OCI-LY7 (cell line): ENCODE results near the gene PARG. TPM values are rescaled to one million over a fixed set of nuclear protein-coding genes. Genes with fewer than 3 reads are reported as not detected.

Experiments
- BruUV-seq: library from RNA; stranded (reverse); fragments of 400-500 nt; replicated peaks from 2 replicates; lab custom pipeline; 2021; lab: Mats Ljungman, UMichigan
- CTCF ChIA-PET: fragments of 300-600 bp; sonication (Branson Sonifier 250); formaldehyde crosslinking; loops from one replicate; lab custom pipeline; 2022; ENCODE audit warnings: antibody characterized with exemption; ENCODE audit not compliant: unreplicated experiment; lab: Charles Lee
- POLR2A ChIA-PET: fragments of 300-600 bp; sonication (Branson Sonifier 250); formaldehyde crosslinking; loops from one replicate; lab custom pipeline; 2022; ENCODE audit warnings: antibody characterized with exemption; lab: Charles Lee
- DNase-seq: peaks from one replicate; pipeline ENCODE4 v3.0.0-alpha.2; 2015; ENCODE audit warnings: low spot score
- H2AFZ ChIP-seq: fragments of 200-600 bp; sonication (generic), shearing (Covaris generic); 2 replicates; pipeline ENCODE4 v1.6.1; 2014; ENCODE audit warnings: mild to moderate bottlenecking, antibody characterized with exemption, low read length, moderate library complexity
- H3K27ac ChIP-seq: fragments of 200-600 bp; sonication (generic); 2 replicates; pipeline ENCODE4 v1.5.1; 2014; ENCODE audit warnings: mixed run types, low read depth, mild to moderate bottlenecking, moderate library complexity, low read length, inconsistent platforms; ENCODE audit not compliant: poor library complexity, severe bottlenecking
- H3K36me3 ChIP-seq: fragments of 200-600 bp; sonication (generic); 2 replicates; pipeline ENCODE4 v1.6.1; 2014; ENCODE audit warnings: mild to moderate bottlenecking, antibody characterized with exemption, low read length, moderate library complexity, mixed read lengths; ENCODE audit not compliant: insufficient read depth
- H3K4me1 ChIP-seq: fragments of 200-600 bp; sonication (generic); 2 replicates; pipeline ENCODE4 v1.5.1; 2014; ENCODE audit warnings: mild to moderate bottlenecking, low read length; ENCODE audit not compliant: insufficient read depth, poor library complexity, severe bottlenecking
- H3K4me2 ChIP-seq: fragments of 200-600 bp; sonication (generic); 2 replicates; pipeline ENCODE4 v1.6.1; 2014; ENCODE audit warnings: mild to moderate bottlenecking, low read length
- H3K4me3 ChIP-seq: fragments of 200-600 bp; sonication (generic); 2 replicates; pipeline ENCODE4 v1.5.1; 2014; ENCODE audit warnings: mild to moderate bottlenecking, low read depth, low read length; ENCODE audit not compliant: poor library complexity, severe bottlenecking
- H3K79me2 ChIP-seq: fragments of 200-600 bp; sonication (generic); 2 replicates; pipeline ENCODE4 v1.6.1; 2016; ENCODE audit warnings: low read depth, mild to moderate bottlenecking, low read length, moderate library complexity, mixed read lengths; ENCODE audit not compliant: insufficient read depth
- H3K9me2 ChIP-seq: fragments of 200-600 bp; sonication (generic); 2 replicates; pipeline ENCODE4 v1.6.1; 2016; ENCODE audit warnings: mild to moderate bottlenecking, low read length, mixed read lengths; ENCODE audit not compliant: insufficient read depth
- H3K9me3 ChIP-seq: fragments of 200-600 bp; sonication (generic); 2 replicates; pipeline ENCODE4 v1.6.1; 2014; ENCODE audit warnings: mild to moderate bottlenecking, mixed run types, low read length, mixed read lengths
- H4K20me1 ChIP-seq: fragments of 200-600 bp; sonication (generic); 2 replicates; pipeline ENCODE4 v1.6.1; 2014; ENCODE audit warnings: mild to moderate bottlenecking, antibody characterized with exemption, low read length, moderate library complexity, mixed read lengths; ENCODE audit not compliant: insufficient read depth
- EZH2phosphoT487 ChIP-seq: fragments of 200-600 bp; sonication (generic); IDR thresholded peaks from 2 replicates; pipeline ENCODE4 v1.6.1; 2018; ENCODE audit warnings: low read depth, borderline replicate concordance, mild to moderate bottlenecking, mixed run types, antibody characterized with exemption, low read length, moderate library complexity, mixed read lengths
- intact Hi-C: fragments of 100-400 bp; cut with micrococcal nuclease; formaldehyde crosslinking; loops from one replicate; pipeline ENCODE4 v1.10.0; 2022; ENCODE audit not compliant: unreplicated experiment
- total RNA-seq, 2 experiments: library from RNA; depleted of rRNA in 1 of 2; stranded (reverse); fragments of >200 nt in 1 of 2; shearing (Covaris generic) in 1 of 2; gene quantifications; 2 replicates each; pipeline ENCODE4 v1.2.3, GENCODE V29; 2014 to 2022
- TF ChIP-seq, protein P1 (sequence below): fragments of 200-600 bp; sonication (generic); conservative IDR thresholded peaks from 2 replicates; pipeline ENCODE4 v1.5.1; 2014; ENCODE audit warnings: mild to moderate bottlenecking, antibody characterized with exemption, low read length, moderate library complexity, mixed read lengths

The PARG gene
- total RNA-seq, 2 experiments from 2014 or later: 40.5 to 46.9 TPM

DNA sequence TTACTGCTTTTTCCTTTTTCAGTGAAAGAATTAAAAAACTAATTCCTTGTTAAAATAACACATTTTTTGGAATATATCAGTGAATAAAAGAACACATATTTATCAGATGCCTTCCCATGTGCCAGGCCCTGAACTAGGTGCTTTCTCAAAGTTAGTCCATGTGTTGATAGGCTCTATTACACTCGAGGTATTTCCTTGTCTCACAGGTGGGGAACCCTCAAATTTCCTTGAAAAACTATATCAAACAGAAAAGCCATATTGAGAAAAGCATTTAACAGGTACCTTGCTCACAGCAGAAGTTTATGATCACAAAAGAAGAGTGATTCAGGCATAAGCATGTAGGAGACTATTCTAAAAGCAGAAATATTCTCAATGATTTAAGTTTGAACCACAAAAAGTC is 104.1 kb downstream of the PARG start:
- no peak for DNase-seq
- intact Hi-C loops: no loop called here
- H3K4me2 ChIP-seq: no peak overlapping the region
- no peaks in the 10 kb centered on the region for H3K9me3 ChIP-seq
- BruUV-seq: no TSS peak
- no peak overlapping the region for H2AFZ ChIP-seq
- no peaks in the 10 kb centered on the region for H3K79me2 ChIP-seq
- CTCF ChIA-PET: no interaction called here
- no peak overlapping the region for H3K4me3 ChIP-seq
- POLR2A ChIA-PET: no interaction called here
- no peaks in the 10 kb centered on the region for H4K20me1 ChIP-seq
- TF ChIP-seq EZH2phosphoT487: no peak
- TF ChIP-seq, protein P1, sequence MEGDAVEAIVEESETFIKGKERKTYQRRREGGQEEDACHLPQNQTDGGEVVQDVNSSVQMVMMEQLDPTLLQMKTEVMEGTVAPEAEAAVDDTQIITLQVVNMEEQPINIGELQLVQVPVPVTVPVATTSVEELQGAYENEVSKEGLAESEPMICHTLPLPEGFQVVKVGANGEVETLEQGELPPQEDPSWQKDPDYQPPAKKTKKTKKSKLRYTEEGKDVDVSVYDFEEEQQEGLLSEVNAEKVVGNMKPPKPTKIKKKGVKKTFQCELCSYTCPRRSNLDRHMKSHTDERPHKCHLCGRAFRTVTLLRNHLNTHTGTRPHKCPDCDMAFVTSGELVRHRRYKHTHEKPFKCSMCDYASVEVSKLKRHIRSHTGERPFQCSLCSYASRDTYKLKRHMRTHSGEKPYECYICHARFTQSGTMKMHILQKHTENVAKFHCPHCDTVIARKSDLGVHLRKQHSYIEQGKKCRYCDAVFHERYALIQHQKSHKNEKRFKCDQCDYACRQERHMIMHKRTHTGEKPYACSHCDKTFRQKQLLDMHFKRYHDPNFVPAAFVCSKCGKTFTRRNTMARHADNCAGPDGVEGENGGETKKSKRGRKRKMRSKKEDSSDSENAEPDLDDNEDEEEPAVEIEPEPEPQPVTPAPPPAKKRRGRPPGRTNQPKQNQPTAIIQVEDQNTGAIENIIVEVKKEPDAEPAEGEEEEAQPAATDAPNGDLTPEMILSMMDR: no peak
- no peak overlapping the region for H3K27ac ChIP-seq
- H3K4me1 ChIP-seq: no peaks in the 10 kb centered on the region
- H3K9me2 ChIP-seq: no peaks in the 10 kb centered on the region
- H3K36me3 ChIP-seq: peaks cover 66% of the 10 kb centered on the region

DNA sequence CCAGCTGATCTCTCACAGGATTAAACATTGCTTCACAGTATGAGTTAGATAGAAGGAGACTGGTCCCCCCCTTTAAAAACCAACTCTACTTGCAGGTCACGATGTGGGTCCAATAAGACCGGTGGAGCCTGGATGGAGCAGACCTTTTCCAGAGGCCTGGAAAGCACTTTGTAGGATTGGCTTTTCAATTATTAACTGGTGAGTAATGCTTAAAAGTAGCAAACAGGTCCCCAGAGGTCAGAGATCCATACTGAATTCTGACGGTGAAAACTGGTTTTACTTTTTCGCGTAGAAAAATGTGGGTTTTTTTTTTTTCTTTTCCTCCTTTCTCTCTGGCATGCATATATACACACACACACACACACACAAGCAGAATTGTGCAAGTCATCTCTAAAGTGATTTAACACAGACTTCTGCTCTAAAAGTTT is 104.8 kb downstream of the PARG start:
- intact Hi-C loops: no loop called here
- H3K9me2 ChIP-seq: no peaks in the 10 kb centered on the region
- no peaks in the 10 kb centered on the region for H3K79me2 ChIP-seq
- ChIA-PET POLR2A (no interaction called here), CTCF (no interaction called here)
- BruUV-seq: no TSS peak
- no peak overlapping the region for H3K27ac ChIP-seq
- peaks cover 68% of the 10 kb centered on the region for H3K36me3 ChIP-seq
- no peaks in the 10 kb centered on the region for H3K4me1 ChIP-seq
- TF ChIP-seq, protein P1: no peak
- TF ChIP-seq EZH2phosphoT487: no peak
- H4K20me1 ChIP-seq: no peaks in the 10 kb centered on the region
- no peaks in the 10 kb centered on the region for H3K9me3 ChIP-seq
- H3K4me2 ChIP-seq: no peak overlapping the region
- no peak overlapping the region for H2AFZ ChIP-seq
- DNase-seq: no peak
- H3K4me3 ChIP-seq: no peak overlapping the region

DNA sequence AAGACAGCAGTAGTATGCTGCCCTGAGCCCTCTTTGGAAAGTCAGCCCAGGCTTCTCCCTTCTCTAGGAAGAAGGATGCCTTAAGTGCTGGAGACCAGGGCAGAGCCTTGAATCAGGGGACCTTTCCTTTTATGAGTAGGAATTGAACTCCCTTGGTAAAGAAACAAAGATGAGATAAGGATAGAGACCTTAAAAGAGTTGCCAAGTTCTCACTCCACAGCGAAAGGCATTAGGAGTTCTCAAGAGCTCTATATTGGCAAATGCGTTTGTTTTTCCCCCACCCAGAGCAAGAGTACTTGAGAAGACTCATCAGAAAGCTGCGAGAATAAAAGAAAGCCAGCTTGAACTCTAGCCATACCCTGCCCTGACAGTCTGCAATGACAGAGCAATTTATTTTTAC is 106.9 kb downstream of the PARG start:
- no peak overlapping the region for H3K4me2 ChIP-seq
- no peak overlapping the region for H3K27ac ChIP-seq
- CTCF ChIA-PET: no interaction called here
- no peaks in the 10 kb centered on the region for H3K9me3 ChIP-seq
- no peaks in the 10 kb centered on the region for H4K20me1 ChIP-seq
- no peak overlapping the region for H2AFZ ChIP-seq
- intact Hi-C loops: no loop called here
- POLR2A ChIA-PET: no interaction called here
- H3K9me2 ChIP-seq: no peaks in the 10 kb centered on the region
- TF ChIP-seq, protein P1: no peak
- no peak for TF ChIP-seq EZH2phosphoT487
- no peaks in the 10 kb centered on the region for H3K79me2 ChIP-seq
- H3K36me3 ChIP-seq: peaks cover 62% of the 10 kb centered on the region
- no peak for DNase-seq
- no peak overlapping the region for H3K4me3 ChIP-seq
- no peaks in the 10 kb centered on the region for H3K4me1 ChIP-seq
- BruUV-seq: no TSS peak
